HepG2 (cell line): Measurements from ENCODE around the gene LDHAL6B.

ENCODE experiments used
- BRD4 ChIP-seq: sonication (generic); formaldehyde crosslinking; IDR thresholded peaks from 2 replicates; pipeline ENCODE4 v1.4.0; 2020; ENCODE audit warnings: missing genetic modification reagents
- CTCF ChIP-seq: sonication (generic); formaldehyde crosslinking; IDR thresholded peaks from 2 replicates; pipeline ENCODE4 v1.5.0; 2020; ENCODE audit warnings: mild to moderate bottlenecking, missing genetic modification reagents, moderate library complexity
- IKZF1 ChIP-seq: fragments of 450-650 bp; IDR thresholded peaks from 2 replicates; pipeline ENCODE4 v1.7.1; 2016
- NAIF1 ChIP-seq: sonication (generic); formaldehyde crosslinking; IDR thresholded peaks from 2 replicates; pipeline ENCODE4 v1.5.0; 2020; ENCODE audit warnings: mild to moderate bottlenecking, missing genetic modification reagents, borderline replicate concordance
- ZBTB33 ChIP-seq: sonication (generic); formaldehyde crosslinking; IDR thresholded peaks from 2 replicates; pipeline ENCODE4 v1.4.0; 2020; ENCODE audit warnings: missing genetic modification reagents
- ZFYVE20 ChIP-seq: sonication (generic); formaldehyde crosslinking; IDR thresholded peaks from 2 replicates; pipeline ENCODE4 v1.8.0; 2023; ENCODE audit warnings: low read depth, mild to moderate bottlenecking, moderate library complexity, missing genetic modification reagents, borderline replicate concordance
- ZNF737 ChIP-seq: sonication (generic); formaldehyde crosslinking; IDR thresholded peaks from 2 replicates; pipeline ENCODE4 v1.5.0; 2020; ENCODE audit warnings: missing genetic modification reagents, mild to moderate bottlenecking, borderline replicate concordance
- TF ChIP-seq, protein P1 (sequence below): sonication (generic); formaldehyde crosslinking; IDR thresholded peaks from 2 replicates; pipeline ENCODE4 v1.5.1; 2020; ENCODE audit warnings: mild to moderate bottlenecking, missing genetic modification reagents, moderate library complexity

GRCh38 chr15:59180945-59181600 lies 25.6 kb upstream of the LDHAL6B start:
- TF ChIP-seq ZBTB33 (CRISPR knock-in tag) (no peak), ZNF737 (CRISPR knock-in tag) (no peak), NAIF1 (CRISPR knock-in tag) (no peak), IKZF1 (no peak), ZFYVE20 (CRISPR knock-in tag) (no peak), BRD4 (CRISPR knock-in tag) (no peak), CTCF (CRISPR knock-in tag) (no peak)
- TF ChIP-seq, protein P1, sequence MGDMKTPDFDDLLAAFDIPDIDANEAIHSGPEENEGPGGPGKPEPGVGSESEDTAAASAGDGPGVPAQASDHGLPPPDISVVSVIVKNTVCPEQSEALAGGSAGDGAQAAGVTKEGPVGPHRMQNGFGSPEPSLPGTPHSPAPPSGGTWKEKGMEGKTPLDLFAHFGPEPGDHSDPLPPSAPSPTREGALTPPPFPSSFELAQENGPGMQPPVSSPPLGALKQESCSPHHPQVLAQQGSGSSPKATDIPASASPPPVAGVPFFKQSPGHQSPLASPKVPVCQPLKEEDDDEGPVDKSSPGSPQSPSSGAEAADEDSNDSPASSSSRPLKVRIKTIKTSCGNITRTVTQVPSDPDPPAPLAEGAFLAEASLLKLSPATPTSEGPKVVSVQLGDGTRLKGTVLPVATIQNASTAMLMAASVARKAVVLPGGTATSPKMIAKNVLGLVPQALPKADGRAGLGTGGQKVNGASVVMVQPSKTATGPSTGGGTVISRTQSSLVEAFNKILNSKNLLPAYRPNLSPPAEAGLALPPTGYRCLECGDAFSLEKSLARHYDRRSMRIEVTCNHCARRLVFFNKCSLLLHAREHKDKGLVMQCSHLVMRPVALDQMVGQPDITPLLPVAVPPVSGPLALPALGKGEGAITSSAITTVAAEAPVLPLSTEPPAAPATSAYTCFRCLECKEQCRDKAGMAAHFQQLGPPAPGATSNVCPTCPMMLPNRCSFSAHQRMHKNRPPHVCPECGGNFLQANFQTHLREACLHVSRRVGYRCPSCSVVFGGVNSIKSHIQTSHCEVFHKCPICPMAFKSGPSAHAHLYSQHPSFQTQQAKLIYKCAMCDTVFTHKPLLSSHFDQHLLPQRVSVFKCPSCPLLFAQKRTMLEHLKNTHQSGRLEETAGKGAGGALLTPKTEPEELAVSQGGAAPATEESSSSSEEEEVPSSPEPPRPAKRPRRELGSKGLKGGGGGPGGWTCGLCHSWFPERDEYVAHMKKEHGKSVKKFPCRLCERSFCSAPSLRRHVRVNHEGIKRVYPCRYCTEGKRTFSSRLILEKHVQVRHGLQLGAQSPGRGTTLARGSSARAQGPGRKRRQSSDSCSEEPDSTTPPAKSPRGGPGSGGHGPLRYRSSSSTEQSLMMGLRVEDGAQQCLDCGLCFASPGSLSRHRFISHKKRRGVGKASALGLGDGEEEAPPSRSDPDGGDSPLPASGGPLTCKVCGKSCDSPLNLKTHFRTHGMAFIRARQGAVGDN (CRISPR knock-in tag), result no peak
